Stimulated activated CD8-positive, alpha-beta memory T cell treated with anti-CD3 and anti-CD28 coated beads, Interleukin-15, amount 100 ng/mL, for 1 hour (primary cell): ENCODE results near the gene ADCY1.

ENCODE experiments used
- DNase-seq: peaks from one replicate; pipeline ENCODE4 v3.0.0-alpha.2; 2020; ENCODE audit warnings: low read depth

The ADCY1 gene

GRCh38 chr7:45695249-45695995 is 121.3 kb downstream of the ADCY1 start:
- no peak for DNase-seq

DNA sequence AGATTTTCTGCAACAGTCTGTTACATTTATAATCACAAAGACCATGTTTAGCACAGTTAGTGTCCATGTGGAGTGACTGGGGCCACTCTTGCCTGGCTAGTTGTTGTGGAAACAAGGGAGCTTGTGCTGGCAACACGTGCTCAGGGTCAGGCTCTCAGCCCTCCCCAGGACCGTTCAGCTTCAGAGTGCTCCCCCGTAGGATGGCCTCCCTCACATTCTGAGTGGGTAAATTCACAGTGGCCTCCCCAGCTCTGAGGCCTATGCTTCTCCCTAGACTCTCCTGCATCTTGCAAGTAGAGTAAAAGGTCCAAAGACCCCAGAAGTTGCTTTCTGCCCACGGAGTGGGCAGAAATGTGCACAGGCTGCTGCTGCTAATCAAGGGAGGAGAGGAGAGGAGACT is 122.3 kb downstream of the ADCY1 start:
- no peak for DNase-seq

DNA sequence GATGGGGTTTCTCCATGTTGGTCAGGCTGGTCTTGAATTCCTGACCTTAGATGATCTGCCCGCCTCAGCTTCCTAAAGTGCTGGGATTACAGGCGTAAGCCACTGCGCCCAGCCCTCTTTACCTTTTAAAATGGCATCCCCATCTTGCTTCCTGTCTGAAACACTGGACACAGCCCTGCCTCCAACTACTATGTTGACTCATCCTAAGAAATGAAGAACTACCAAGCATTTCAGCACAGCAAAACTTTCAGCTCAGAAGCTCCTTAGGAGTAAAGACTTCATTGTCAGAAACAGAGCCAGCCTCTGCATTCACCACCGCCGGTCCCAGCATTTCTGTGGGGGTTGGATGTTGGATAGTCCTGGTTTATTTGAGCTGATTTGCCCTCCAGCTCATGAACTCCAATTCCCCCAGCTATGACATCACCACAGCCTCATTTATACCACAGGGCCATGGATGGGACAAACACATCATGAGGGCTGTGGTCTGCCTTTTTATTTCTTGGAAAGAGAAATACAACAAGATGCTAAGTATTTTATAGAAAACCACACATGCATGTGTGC is 123.5 kb downstream of the ADCY1 start:
- no peak for DNase-seq

DNA sequence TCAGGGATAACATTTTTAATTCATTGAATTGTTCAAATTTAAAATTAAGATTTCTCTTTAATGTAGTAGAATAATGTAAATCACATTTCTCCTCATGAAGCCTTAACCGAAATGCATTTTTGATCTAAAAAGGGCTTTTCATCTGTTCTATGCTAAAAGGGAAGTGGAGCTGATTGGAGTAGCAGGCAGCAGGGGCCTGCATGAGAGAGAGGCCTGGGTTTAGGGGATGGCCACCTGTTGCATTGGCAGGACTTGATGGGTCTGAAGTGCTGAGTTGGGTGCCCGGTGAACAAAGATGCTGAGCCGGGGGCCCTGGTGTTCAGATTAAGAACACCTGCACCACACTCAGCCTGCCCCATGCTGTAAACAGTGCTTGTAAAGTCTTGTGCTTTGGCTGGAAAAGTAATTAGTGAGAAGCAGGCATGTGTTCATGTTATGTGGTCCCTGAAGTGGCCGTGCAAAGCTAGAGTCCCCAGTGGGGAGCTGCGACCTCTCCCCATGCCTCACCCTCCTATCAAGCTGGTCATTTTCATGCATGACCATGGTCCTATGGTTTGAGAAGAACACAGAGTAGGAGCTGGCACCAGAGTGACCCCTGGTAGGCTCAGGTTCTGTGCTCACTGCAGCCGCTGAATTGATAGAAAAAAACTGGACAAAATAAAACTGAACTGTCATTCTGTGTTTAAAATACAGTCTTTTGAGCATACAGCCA is 124.3 kb downstream of the ADCY1 start:
- DNase-seq = no peak

DNA sequence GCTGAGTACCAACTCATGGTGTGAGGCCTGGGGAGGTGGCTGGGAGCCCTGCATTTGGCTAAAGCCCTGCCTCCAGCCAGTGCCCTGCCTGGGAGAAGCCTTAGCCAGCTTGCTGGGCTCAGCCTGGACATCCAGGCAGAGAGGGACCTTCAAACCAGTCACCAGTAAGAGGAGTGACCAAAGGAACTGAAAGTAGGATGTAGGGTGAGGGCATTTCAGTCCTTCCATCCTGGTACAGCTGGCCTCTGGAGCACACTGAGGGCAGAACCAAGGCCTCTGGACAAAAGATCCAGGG is 124.8 kb downstream of the ADCY1 start:
- DNase-seq = no peak

GRCh38 chr7:45699726-45700390 is 125.7 kb downstream of the ADCY1 start:
- no peak for DNase-seq

DNA sequence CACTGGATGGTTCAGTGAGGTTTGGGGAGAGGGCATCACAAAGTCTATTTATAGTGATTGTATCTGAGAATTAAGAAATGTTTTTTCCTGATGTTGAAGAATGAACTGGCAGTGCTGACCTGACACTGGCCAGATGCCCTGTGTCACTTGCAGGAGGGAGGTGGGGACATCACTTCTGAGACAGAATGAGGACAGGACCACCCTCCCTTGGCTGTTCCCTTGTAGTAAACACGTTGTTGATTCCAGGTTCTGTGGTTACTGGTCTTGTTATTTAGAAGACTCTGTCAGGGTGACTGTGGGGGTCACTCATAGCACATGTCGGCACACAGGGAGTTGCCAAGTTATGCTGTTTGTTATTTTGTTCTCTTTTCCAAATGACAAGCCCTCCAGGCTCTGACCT is 126.4 kb downstream of the ADCY1 start:
- no peak for DNase-seq

DNA sequence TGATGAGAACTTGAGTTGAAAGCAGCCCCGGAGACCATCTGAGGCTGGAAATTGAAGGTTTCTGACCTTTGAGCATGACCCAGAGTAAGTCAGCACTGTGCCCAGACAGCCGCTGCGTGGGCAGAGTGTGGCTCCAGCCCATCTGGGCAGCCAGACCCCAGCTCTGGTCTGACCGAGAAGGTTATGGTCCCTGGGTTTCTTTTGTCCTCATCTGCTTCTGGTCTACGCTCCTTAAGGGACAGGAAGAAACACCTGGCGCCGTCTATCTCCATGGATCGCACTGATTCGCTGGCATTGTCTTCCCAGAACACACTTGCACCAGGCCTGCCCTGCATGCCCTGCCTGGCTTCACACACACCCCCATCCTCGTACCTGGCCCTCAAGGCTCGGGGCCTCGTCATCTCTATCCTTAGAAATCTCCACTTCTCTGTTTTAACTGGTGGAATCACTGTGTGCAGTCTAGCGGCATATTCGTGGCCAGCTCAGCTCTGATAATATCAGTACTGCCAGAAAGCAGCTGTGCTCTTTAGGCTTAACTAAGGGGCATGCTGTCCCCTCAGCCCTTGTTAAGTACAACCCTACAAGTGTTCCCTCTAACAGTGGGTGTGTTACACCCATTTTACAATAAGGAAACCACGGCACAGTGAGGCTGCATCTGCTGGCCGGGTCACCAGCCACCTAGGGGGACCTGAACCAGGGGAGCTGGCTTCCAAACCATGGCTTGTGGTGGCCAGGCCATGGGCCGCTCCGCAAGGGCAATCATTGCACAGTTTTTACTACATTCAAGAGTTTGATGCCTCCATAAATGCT is 127.7 kb downstream of the ADCY1 start:
- no peak for DNase-seq

DNA sequence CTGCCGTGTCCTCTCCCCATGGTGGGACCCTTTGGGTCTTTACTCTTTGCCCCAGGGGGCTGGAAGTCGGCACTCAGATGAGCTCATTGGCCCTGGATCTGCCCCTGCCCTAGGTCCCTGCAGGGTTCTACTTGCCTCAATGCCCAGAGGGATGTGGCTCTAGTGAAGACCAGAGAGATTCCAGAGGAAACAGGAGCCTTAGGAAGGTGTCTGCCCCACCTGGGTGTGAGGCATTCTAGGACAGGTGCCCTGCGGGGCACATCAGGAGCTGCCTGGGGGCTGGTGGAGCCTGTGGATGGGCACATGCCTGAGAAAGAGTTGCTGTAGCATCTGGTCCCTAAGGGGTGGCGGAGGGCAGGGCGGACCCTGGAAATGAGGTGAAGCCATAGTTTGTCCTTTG is 128.6 kb downstream of the ADCY1 start:
- no peak for DNase-seq

DNA sequence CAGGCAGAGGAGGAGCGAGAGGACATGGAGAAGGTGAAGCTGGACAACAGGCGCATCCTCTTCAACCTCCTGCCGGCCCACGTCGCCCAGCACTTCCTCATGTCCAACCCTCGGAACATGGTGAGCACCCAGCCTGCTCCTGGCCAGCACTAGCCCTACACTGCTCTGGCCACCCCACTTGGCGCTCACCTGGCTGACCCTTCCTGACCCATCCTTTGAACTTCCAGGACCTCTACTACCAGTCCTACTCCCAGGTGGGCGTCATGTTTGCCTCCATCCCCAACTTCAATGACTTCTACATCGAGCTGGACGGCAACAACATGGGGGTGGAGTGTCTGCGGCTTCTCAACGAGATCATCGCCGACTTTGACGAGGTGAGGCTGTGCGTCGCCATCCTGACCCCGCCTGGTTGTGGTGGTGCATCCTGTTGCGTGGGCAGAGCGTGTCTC is 129.2 kb downstream of the ADCY1 start:
- no peak for DNase-seq

DNA sequence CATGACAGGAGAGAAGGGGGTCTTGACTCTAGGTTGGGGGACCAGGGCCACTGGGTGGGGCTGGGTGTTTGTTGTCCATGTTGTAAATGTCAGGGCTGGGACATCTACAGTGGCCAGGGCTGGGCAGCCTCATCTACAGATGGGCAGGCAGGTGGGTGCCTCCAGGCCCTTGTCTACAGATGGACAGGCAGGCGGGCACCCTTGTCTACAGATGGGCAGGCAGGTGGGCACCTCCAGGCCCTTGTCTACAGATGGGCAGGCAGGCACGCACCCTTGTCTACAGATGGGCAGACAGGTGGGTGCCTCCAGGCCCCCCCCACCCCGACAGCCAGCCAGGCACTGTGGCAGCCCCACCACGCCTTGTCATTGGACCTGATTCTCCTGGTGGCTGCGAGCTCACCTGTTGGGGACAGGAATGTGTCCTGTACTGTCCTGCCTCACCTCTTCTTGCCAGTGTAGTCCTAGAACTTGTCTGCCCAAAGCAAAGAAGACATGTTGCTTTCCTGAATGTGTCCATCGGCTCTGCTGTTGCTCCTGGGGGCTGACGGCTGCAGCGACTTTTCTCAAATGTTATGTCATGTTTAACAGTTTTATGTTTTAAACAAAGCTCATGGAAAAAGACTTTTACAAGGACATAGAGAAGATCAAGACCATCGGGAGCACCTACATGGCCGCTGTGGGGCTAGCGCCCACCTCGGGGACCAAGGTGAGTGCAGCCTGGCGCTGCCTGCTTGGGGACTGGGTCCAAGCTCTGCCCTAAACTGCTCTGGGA is 129.9 kb downstream of the ADCY1 start:
- DNase-seq = no peak

- DNase-seq = no peak
Measured at GRCh38 chr7:45704683-45705016, 130.5 kb downstream of the ADCY1 start.

DNA sequence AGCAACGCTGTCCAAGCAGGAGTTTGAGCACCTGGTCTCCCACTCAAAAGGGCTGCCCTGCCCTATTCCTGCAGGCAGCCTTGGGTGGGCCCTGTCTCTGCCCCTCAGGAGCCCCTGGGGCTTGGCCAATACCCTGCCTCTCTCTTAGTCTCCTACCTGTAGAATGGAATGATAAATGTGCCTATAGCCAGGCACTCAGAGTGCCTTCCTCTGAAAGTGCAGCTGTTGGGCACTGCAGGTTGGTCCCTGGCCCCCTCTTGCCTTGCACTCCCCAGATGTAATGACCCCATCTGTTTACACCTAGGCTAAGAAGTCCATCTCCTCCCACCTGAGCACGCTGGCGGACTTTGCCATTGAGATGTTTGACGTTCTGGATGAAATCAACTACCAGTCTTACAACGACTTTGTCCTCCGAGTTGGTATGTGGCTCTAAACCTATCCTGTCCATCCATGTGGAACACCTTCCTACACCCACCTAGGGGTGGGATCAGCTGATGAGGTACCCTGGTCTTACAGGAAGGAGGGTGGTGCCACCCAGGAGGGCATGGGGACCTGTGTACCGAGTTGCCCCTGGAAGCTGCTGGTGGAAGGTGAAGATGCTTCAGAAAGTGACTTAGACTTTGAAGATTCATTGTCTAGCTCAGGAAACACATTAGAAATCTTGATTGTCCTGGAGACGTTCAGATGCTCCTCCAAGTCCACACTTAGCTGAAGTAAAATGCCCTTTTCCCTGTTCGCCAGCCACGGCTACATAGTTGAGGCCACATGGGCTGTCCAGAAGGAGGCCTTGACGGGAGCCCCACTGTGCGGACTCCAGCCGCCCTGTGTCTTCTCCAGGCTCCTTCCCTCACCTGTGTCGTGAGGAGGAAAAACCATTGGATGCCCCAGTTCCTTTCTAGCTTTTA is 134.1 kb downstream of the ADCY1 start:
- no peak for DNase-seq

- no peak for DNase-seq
Measured at GRCh38 chr7:45709168-45710042, 135.2 kb downstream of the ADCY1 start.

- no peak for DNase-seq
Measured at GRCh38 chr7:45710271-45711160, 136.3 kb downstream of the ADCY1 start.

DNA sequence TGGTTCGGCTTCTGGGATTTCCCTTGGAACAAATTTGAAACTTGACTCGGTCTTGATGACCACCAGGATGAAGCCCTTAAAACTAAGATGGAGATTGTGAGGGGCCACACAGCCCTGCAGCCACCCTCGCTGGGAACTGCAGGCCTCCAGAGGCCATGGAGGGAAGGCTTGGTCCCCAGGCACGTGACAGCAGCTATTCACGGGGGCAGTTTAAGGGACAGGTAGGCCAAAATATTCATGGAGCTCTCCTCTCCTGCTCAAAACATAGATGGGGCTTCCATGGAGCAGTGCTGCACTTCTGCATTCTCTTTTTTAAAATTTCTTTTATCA is 137.0 kb downstream of the ADCY1 start:
- no peak for DNase-seq

DNA sequence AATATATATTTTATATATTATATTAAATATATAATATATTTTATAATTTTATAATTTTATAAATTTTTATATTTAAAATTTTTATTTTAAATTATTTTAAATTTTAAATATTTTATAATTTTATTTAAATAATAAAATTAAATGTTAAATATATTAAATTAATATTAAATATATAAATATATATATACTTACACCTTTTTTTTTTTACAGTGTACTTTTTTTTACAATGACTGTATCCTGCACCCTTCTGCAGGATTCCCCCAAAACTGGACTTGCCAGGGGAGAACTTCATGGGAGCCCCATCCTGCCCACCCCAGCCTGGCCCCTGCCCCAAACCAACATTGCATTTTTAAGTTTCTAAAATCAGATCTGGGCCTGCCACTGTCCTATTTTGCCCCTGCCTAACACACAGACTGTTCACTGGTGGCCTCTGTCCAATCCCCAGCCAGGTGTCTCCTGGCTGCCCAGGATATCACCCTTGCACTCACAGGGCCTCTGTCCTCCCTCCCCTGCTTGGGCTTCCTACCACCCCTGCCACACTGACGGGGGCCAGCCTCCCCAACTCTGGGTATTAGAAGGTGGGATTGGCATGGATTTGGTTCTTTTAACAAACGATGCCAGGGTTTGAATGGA is 138.0 kb downstream of the ADCY1 start:
- no peak for DNase-seq
